Effector memory CD4-positive, alpha-beta T cell (primary cell): ENCODE measurements around the gene MFSD1.

Experiments
- DNase-seq, 3 donors: peaks; one replicate each; pipeline ENCODE4 v3.0.0-alpha.2; 2020
- H3K27ac ChIP-seq: 2 replicates; pipeline ENCODE4 v1.7.0; 2013; ENCODE audit warnings: mild to moderate bottlenecking, low read length, moderate library complexity; ENCODE audit not compliant: insufficient read depth, poor library complexity, severe bottlenecking
- H3K27me3 ChIP-seq: replicated peaks from 2 replicates; pipeline ENCODE4 v1.7.0; 2013; ENCODE audit warnings: mild to moderate bottlenecking, low read length; ENCODE audit not compliant: insufficient read depth, control insufficient read depth, poor library complexity, severe bottlenecking
- H3K36me3 ChIP-seq: 2 replicates; pipeline ENCODE4 v1.7.0; 2013; ENCODE audit warnings: mild to moderate bottlenecking, low read length, moderate library complexity; ENCODE audit not compliant: control insufficient read depth, insufficient read depth
- H3K4me1 ChIP-seq: 2 replicates; pipeline ENCODE4 v1.7.0; 2013; ENCODE audit warnings: low read length, mild to moderate bottlenecking; ENCODE audit not compliant: control insufficient read depth, insufficient read depth, poor library complexity, severe bottlenecking
- H3K4me3 ChIP-seq: 2 replicates; pipeline ENCODE4 v1.7.0; 2013; ENCODE audit warnings: low read length, low read depth, mild to moderate bottlenecking; ENCODE audit not compliant: insufficient read depth, poor library complexity, severe bottlenecking
- H3K9me3 ChIP-seq: 2 replicates; pipeline ENCODE4 v1.7.0; 2013; ENCODE audit warnings: mild to moderate bottlenecking, low read length, moderate library complexity; ENCODE audit not compliant: control insufficient read depth

Gene MFSD1

DNA sequence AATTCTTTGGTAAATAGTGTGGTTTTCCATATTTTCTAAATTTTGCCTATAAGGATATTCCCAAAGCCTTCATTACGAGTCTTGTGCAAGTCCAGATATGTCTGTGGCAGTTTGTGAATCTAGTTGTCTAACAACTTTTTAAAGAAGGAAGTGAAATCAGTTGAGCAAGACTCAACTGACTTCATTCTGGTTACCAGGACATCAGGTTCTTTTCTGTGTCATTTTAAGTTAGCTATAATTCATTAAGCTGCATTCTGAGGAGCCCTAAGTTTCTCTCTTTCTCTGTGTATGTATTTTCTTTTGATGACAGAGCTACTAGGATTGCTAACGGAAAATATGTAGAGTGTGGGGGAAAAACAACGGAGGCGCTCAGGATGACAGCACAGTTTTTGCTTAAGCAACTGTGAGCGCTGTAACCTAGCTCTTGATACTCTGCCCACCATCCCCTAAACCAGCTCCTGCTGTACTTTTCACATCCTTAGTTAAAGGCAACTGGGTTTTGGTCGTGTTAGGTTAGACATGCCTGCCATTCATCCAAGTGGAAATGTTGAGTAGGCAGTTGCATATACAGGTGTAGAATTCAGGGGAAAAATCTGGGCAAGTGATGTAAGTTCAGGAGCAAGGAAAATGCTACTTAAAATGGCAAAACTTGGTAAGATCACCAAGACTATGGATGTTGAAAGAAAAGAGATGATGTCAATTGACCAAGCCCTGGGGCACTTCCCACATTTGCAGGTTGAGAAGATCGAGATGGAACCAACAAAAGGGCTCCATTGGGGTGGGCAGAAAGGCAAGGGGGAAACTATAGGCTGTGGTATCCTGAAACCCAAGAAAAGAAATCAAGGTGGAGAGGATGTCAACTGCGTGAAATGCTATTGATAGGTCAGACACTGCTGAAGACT is 9.2 kb downstream of the MFSD1 start:
- H3K9me3 ChIP-seq = no peaks in the 10 kb centered on the region
- H3K4me1 ChIP-seq = no peaks in the 10 kb centered on the region
- no peak overlapping the region for H3K27ac ChIP-seq
- H3K4me3 ChIP-seq = no peak overlapping the region
- H3K27me3 ChIP-seq = no peaks in the 10 kb centered on the region
- DNase-seq = no peak
- H3K36me3 ChIP-seq = peaks cover 44% of the 10 kb centered on the region

DNA sequence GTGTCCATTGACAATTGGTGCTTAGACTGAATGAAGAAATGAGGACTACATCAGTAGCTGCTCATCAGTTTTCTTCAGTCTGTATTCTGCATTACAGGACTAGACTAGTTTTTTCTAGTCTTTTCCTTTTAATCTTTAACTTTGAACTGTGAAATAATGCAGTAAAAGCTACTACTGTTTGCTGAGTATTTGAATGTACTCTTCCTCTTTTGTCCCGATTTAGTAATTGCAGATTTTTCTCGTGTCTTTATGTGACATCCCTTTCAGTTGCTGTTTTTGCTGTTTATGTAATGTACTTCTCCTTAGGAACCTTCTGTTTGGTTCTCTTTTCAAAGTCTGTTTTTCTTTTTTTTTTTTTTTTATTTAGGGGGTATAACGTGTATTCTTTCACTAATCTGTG is 17.4 kb downstream of the MFSD1 start:
- no peaks in the 10 kb centered on the region for H3K4me1 ChIP-seq
- no peak overlapping the region for H3K4me3 ChIP-seq
- H3K27ac ChIP-seq = no peak overlapping the region

DNA sequence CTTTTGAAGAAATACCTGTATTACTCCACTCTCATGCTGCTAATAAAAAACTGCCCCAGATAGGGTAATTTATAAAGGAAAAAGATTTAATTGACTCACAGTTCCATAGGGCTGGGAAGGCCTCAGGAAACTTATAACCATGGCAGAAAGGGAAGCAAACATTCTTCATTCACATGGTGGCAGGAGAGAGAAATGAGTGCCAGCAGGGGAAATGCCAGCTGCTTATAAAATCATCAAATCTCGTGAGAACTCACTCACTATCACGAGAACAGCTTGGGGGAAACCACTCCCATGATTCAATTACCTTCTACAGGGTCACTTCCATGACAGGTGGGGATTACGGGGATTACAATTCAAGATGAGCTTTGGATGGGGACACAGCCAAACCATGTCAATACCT is 18.7 kb downstream of the MFSD1 start:
- no peak for DNase-seq
- peaks cover 52% of the 10 kb centered on the region for H3K36me3 ChIP-seq
- H3K9me3 ChIP-seq = no peaks in the 10 kb centered on the region
- no peaks in the 10 kb centered on the region for H3K27me3 ChIP-seq
- no peak overlapping the region for H3K27ac ChIP-seq
- H3K4me3 ChIP-seq = no peak overlapping the region
- H3K4me1 ChIP-seq = no peaks in the 10 kb centered on the region

More for the DNA sequence above, 17.4 kb downstream of the MFSD1 start:
- no peak for DNase-seq
- H3K27me3 ChIP-seq = no peaks in the 10 kb centered on the region
- H3K9me3 ChIP-seq = no peaks in the 10 kb centered on the region
- H3K36me3 ChIP-seq = peaks cover 40% of the 10 kb centered on the region

GRCh38 chr3:158821847-158822246 is 20.0 kb downstream of the MFSD1 start:
- no peak for DNase-seq
- Histone ChIP-seq H3K4me1 (no peaks in the 10 kb centered on the region), H3K27ac (no peak overlapping the region), H3K36me3 (peaks cover 53% of the 10 kb centered on the region), H3K9me3 (no peaks in the 10 kb centered on the region), H3K4me3 (no peak overlapping the region), H3K27me3 (no peaks in the 10 kb centered on the region)

DNA sequence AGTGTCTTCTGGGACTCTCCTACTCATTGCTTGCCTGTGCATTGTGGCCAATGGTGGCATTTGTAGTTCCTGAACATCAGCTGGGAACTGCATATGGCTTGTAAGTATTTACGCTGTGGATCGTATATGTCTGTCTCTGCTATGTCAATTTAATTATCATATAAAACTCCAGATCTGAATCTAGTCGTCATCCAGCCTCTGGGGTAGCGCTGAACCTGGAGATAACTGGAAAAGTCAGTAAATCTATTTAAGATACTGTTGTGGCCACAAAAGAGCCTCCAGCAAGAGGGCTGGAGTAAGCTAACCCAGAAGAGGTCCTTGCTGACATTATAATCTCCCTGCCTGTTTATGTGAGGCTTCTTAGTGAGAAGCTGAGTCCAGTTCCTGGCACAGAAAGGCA is 21.6 kb downstream of the MFSD1 start:
- no peak for DNase-seq
- H3K9me3 ChIP-seq = no peaks in the 10 kb centered on the region
- H3K27me3 ChIP-seq = no peaks in the 10 kb centered on the region
- no peak overlapping the region for H3K27ac ChIP-seq
- peaks cover 51% of the 10 kb centered on the region for H3K36me3 ChIP-seq
- no peaks in the 10 kb centered on the region for H3K4me1 ChIP-seq
- no peak overlapping the region for H3K4me3 ChIP-seq

- H3K36me3 ChIP-seq = peaks cover 31% of the 10 kb centered on the region
- no peak for DNase-seq
Observed at GRCh38 chr3:158827773-158828172, 25.9 kb downstream of the MFSD1 start.

GRCh38 chr3:158830391-158830790 is 28.5 kb downstream of the MFSD1 start:
- H3K27me3 ChIP-seq = no peaks in the 10 kb centered on the region
- peaks cover 7% of the 10 kb centered on the region for H3K36me3 ChIP-seq
- no peaks in the 10 kb centered on the region for H3K4me1 ChIP-seq
- H3K9me3 ChIP-seq = no peaks in the 10 kb centered on the region
- DNase-seq = no peak
- no peak overlapping the region for H3K27ac ChIP-seq
- H3K4me3 ChIP-seq = no peak overlapping the region

More at GRCh38 chr3:158827773-158828172, 25.9 kb downstream of the MFSD1 start:
- Histone ChIP-seq H3K27me3 (no peaks in the 10 kb centered on the region), H3K4me1 (no peaks in the 10 kb centered on the region), H3K27ac (no peak overlapping the region), H3K9me3 (no peaks in the 10 kb centered on the region), H3K4me3 (no peak overlapping the region)

- Histone ChIP-seq H3K36me3 (peaks cover 4% of the 10 kb centered on the region), H3K27me3 (no peaks in the 10 kb centered on the region), H3K4me3 (no peak overlapping the region), H3K27ac (no peak overlapping the region), H3K9me3 (no peaks in the 10 kb centered on the region), H3K4me1 (no peaks in the 10 kb centered on the region)
- no peak for DNase-seq
Observed at GRCh38 chr3:158831861-158832260, 30.0 kb downstream of the MFSD1 start.

DNA sequence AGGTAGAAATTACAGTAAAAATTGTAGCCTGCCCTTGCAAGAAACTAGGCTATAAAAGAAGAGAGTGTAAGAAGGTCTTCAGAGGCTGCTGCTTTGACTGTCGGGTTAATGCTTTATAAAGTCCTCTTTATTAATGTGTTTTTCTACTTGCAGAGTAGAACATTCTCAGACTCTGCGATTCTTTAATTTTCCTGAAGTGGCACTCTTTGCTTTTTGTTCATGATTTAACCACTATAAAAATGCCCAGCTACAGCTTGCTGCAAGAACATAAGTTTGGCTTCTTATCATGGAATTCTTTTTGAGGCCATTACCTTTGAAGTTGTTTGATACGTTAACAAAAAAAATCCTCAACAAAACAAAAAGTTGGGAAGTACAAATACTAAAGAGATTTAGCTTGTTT is 33.8 kb downstream of the MFSD1 start:
- H3K9me3 ChIP-seq = no peaks in the 10 kb centered on the region
- no peak for DNase-seq
- H3K4me1 ChIP-seq = no peaks in the 10 kb centered on the region
- no peaks in the 10 kb centered on the region for H3K36me3 ChIP-seq
- no peaks in the 10 kb centered on the region for H3K27me3 ChIP-seq
- no peak overlapping the region for H3K27ac ChIP-seq
- no peak overlapping the region for H3K4me3 ChIP-seq

- Histone ChIP-seq H3K27ac (no peak overlapping the region), H3K9me3 (no peaks in the 10 kb centered on the region), H3K4me1 (no peaks in the 10 kb centered on the region), H3K27me3 (no peaks in the 10 kb centered on the region), H3K4me3 (no peak overlapping the region), H3K36me3 (no peaks in the 10 kb centered on the region)
- DNase-seq = no peak
Observed at GRCh38 chr3:158836312-158836711, 34.5 kb downstream of the MFSD1 start.
